Frontal cortex (tissue), 4 donors: ENCODE measurements around the gene SEMG1. TPM values are rescaled to one million over a fixed set of nuclear protein-coding genes. Genes with fewer than 3 reads are reported as not detected.

Source experiments
- DNase-seq, 2 donors: peaks; one replicate each; pipeline ENCODE4 v3.0.0; 2012; ENCODE audit warnings: low spot score in 2 of 2
- FAIRE-seq: peaks from 2 replicates; lab custom pipeline; 2012; peaks lifted over from hg19 to GRCh38; lab: Jason Lieb, UNC
- total RNA-seq: library from RNA; depleted of rRNA; stranded (reverse); fragments of >200 nt; gene quantifications from one replicate; pipeline ENCODE4 v1.2.3, GENCODE V29; 2014
- donor health status: control.
- donor health status: control.
- donor health status: control.

SEMG1 gene, protein sequence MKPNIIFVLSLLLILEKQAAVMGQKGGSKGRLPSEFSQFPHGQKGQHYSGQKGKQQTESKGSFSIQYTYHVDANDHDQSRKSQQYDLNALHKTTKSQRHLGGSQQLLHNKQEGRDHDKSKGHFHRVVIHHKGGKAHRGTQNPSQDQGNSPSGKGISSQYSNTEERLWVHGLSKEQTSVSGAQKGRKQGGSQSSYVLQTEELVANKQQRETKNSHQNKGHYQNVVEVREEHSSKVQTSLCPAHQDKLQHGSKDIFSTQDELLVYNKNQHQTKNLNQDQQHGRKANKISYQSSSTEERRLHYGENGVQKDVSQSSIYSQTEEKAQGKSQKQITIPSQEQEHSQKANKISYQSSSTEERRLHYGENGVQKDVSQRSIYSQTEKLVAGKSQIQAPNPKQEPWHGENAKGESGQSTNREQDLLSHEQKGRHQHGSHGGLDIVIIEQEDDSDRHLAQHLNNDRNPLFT
- not detected for total RNA-seq

DNA sequence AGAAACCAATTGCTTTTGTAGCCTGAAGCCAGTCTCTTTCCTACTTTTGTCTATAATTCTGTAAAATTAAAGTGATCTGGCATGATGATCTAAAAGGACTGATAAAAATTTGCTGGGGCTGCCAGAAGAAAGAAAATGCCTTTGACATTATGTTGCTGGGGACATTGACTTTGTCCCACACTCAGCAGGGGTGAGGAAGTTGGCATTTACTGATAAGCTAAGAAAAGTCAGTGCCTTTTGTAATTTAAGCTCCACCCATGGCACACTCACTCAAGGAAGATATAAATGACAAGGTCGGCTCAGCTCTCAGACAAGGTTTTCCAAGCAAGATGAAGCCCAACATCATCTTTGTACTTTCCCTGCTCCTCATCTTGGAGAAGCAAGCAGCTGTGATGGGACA lies at the start of gene SEMG1:
Gene SEMG1, plus strand, starts transcription at position 309 of the 400 bp plus-strand sequence. Its CDS starts 21 bp downstream, at position 330.
- DNase-seq, result no peak
- FAIRE-seq, result no peak

- no peak for FAIRE-seq
Measured at GRCh38 chr20:45157962-45158361, 48.9 kb upstream of the SEMG1 start.

GRCh38 chr20:45163083-45163803 lies 43.6 kb upstream of the SEMG1 start:
- FAIRE-seq, result no peak
- DNase-seq, result no peak

More at GRCh38 chr20:45157962-45158361, 48.9 kb upstream of the SEMG1 start:
- DNase-seq, result no peak

DNA sequence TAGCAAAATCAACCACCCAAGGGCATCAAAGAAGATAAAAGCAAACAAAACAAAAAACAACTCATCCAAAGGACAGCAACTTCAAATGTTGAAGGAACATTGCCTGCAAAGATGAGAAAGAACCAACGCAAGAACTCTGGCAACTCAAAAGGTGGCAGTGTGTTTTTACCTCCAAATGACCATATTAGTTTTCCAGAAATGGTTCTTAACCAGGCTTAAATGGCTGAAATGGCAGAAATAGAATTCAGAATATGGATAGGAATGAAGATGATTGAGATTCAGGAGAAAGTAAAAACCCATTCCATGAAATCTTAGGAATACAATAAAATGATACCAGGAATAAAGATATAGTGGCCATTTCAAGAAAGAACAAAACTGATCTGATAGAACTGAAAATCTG lies 41.9 kb upstream of the SEMG1 start:
- DNase-seq (no peak), FAIRE-seq (no peak)

- DNase-seq (no peak), FAIRE-seq (no peak)
Measured at GRCh38 chr20:45173522-45173921, 33.3 kb upstream of the SEMG1 start.

GRCh38 chr20:45174434-45175364 lies 32.1 kb upstream of the SEMG1 start, which contains the start of gene PI3:
PI3 (plus strand) TSS chr20:45174902; CDS start chr20:45174923, 21 bp downstream.
- FAIRE-seq (no peak), DNase-seq (no peak)

DNA sequence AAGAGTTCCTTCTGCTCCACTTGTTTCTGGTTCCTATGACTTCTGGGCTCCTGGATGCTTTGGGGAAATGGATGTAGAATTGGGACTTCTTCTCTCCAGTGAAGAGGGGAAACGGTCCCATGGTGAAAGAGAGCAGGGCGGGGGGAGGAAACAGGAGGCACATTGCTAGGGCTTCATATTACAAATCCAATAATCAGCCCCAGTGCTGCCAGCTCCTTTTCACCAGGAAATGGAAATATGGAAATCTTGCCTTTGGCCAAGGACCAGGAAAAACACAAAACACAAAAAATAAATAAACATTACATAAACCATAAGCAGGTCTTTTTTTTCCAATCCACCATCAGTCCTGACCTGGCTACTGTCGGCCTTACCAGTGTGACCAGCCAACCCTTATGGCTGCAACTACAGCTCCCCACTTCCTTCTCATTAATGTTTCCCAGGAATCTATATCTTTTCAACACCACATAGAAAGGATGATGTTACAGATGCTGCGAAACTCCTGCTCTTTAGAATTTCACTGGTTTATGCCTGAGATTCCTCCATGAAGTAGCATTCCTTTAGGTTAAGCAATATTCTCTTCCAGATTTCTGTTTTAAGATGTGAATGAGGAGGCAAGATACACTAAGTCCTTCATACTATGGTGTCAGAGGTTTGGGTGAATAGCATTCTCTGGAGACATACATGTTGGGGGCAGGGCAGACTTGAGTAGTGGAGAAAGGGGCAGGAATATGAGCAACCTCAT lies 30.1 kb upstream of the SEMG1 start:
- DNase-seq (no peak), FAIRE-seq (no peak)

DNA sequence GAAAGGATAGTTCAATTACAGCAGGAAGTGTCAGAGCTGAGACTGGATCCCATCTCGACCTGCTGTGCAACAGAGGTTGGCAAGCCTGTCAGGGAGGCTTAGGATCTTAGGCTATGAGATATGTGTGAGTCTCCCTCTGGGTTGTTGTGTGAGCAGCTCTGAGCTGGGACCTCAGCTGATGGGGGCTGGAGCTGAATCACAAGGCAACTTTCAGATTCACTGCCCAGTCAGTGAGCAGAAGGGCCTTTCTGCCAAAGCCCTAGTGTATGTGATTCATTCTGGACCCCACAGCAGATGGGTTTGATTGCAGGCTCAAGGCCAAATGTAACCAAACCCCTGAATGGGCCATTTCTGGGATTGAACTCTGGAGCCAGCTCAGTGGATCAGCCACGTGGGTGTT lies 27.7 kb upstream of the SEMG1 start:
- DNase-seq (no peak), FAIRE-seq (no peak)

DNA sequence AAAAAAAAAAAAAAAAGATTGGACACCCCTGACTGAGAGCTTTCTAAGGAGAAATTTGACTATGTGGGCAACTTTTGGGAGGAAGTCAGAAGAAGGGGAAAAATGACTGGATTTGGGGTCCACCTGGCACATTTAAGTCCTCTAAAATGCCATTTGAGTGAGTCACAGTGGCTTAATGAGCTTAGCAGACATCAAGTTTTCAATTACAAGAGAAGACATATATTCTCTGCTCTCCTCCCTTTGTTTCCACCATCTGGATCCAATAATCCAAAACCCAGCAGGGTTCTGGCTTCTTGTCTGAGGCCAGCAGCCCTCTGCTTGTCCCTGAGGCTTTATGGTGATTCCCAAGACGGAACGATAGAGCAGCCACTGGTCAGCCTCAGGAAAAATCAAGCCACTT lies 25.2 kb upstream of the SEMG1 start:
- DNase-seq (no peak), FAIRE-seq (no peak)

GRCh38 chr20:45183084-45183483 lies 23.7 kb upstream of the SEMG1 start:
- no peak for FAIRE-seq
- DNase-seq, result no peak

GRCh38 chr20:45187693-45188092 lies 19.1 kb upstream of the SEMG1 start:
- FAIRE-seq (no peak), DNase-seq (no peak)

- FAIRE-seq, result no peak
- DNase-seq, result no peak
Measured at GRCh38 chr20:45189067-45189609, 17.7 kb upstream of the SEMG1 start.

GRCh38 chr20:45189861-45190260 lies 17.0 kb upstream of the SEMG1 start:
- no peak for FAIRE-seq
- no peak for DNase-seq

- FAIRE-seq, result no peak
- DNase-seq, result no peak
Measured at GRCh38 chr20:45191926-45192325, 14.9 kb upstream of the SEMG1 start.

DNA sequence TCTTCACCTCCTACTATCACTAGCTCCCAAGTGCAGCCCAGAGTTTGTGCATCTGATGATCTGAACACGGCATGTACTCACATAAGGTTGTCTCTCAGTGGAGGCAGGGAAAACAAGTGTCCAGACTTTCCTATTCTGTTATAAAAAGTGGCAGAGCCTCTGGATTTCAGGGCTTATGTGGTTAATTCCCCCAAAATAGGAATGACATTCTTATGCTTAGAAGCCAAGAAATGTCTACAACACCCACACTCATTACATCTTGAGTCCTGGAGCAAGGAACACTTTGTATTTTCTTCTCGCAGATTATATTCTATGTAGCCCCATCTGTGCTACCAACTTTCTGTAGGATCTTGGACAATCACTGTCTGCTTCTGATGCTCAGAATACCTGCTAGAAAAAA lies 13.5 kb upstream of the SEMG1 start:
- DNase-seq (no peak), FAIRE-seq (no peak)

DNA sequence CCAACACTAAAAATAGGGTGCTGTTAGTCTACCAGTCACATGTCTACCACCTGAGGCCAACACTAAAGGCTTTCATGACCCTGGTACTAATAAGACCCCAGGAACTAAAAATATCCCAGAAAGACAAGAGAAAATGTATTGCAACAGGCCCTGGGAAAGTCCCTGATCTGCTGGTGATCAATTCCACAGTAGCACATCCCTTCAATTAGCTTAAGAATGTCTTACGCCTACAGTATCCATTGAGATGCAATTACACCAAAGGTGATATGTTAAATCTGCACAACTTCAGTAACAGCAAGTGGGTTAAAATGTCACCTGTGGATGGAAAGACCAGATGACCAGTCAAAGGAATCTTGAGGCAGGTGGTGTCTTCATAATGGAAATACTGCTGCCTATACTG lies 3.1 kb downstream of the SEMG1 start:
- no peak for FAIRE-seq
- no peak for DNase-seq

- FAIRE-seq (no peak), DNase-seq (no peak)
Measured at GRCh38 chr20:45211569-45212474, 5.0 kb downstream of the SEMG1 start.

- FAIRE-seq (no peak), DNase-seq (no peak)
Measured at GRCh38 chr20:45212836-45213235, 6.0 kb downstream of the SEMG1 start.
